CD4-positive, alpha-beta T cell treated with Interleukin-21 for 1 hour (primary cell): ENCODE results near the gene TGFBR2.

Source experiments
- DNase-seq: peaks from one replicate; pipeline ENCODE4 v3.0.0-alpha.2; 2020

TGFBR2 gene

GRCh38 chr3:30637310-30638219, 31.2 kb downstream of the TGFBR2 start:
- DNase-seq: no peak

- no peak for DNase-seq
Measured at GRCh38 chr3:30638685-30639412, 32.4 kb downstream of the TGFBR2 start.

GRCh38 chr3:30639937-30640336, 33.5 kb downstream of the TGFBR2 start:
- DNase-seq: peak; percentile 51

- DNase-seq: no peak
Measured at GRCh38 chr3:30640851-30641250, 34.5 kb downstream of the TGFBR2 start.

GRCh38 chr3:30641416-30642251, 35.2 kb downstream of the TGFBR2 start:
- no peak for DNase-seq

GRCh38 chr3:30642849-30643361, 36.5 kb downstream of the TGFBR2 start:
- no peak for DNase-seq

- DNase-seq: peak; percentile 72
Measured at GRCh38 chr3:30643763-30644462, 37.5 kb downstream of the TGFBR2 start.

GRCh38 chr3:30644615-30645014, 38.2 kb downstream of the TGFBR2 start:
- peak; percentile 76 for DNase-seq

GRCh38 chr3:30645077-30645476, 38.7 kb downstream of the TGFBR2 start:
- no peak for DNase-seq

GRCh38 chr3:30646181-30646876, 39.9 kb downstream of the TGFBR2 start:
- no peak for DNase-seq

- DNase-seq: no peak
Measured at GRCh38 chr3:30646961-30647752, 40.8 kb downstream of the TGFBR2 start.

- DNase-seq: no peak
Measured at GRCh38 chr3:30648670-30649357, 42.4 kb downstream of the TGFBR2 start.

GRCh38 chr3:30649572-30650318, 43.3 kb downstream of the TGFBR2 start:
- DNase-seq: no peak

- no peak for DNase-seq
Measured at GRCh38 chr3:30650348-30650995, 44.1 kb downstream of the TGFBR2 start.

GRCh38 chr3:30654269-30654668, 47.9 kb downstream of the TGFBR2 start:
- DNase-seq: no peak

GRCh38 chr3:30655187-30655812, 48.9 kb downstream of the TGFBR2 start:
- DNase-seq: peak; percentile 70

GRCh38 chr3:30656624-30657141, 50.3 kb downstream of the TGFBR2 start:
- DNase-seq: no peak

GRCh38 chr3:30657914-30658313, 51.5 kb downstream of the TGFBR2 start:
- DNase-seq: peak; percentile 44
